Left ventricle myocardium inferior (tissue), 1 donor: ENCODE results near the gene TIGIT. TPM values are rescaled to one million over a fixed set of nuclear protein-coding genes. Genes with fewer than 3 reads are reported as not detected.

Experiments used
- DNase-seq: peaks from one replicate; pipeline ENCODE4 v3.0.0-alpha.2; 2020
- H3K27ac ChIP-seq: fragments of 200-600 bp; replicated peaks from 2 replicates; pipeline ENCODE4 v1.8.0; 2021
- H3K27me3 ChIP-seq: fragments of 200-600 bp; 2 replicates; pipeline ENCODE4 v1.8.0; 2021; ENCODE audit warnings: low read depth
- H3K36me3 ChIP-seq: fragments of 200-600 bp; 2 replicates; pipeline ENCODE4 v1.8.0; 2021
- H3K4me1 ChIP-seq: fragments of 200-600 bp; 2 replicates; pipeline ENCODE4 v1.8.0; 2021
- H3K4me3 ChIP-seq: fragments of 200-600 bp; 2 replicates; pipeline ENCODE4 v1.8.0; 2021; ENCODE audit warnings: mild to moderate bottlenecking, moderate library complexity
- H3K9me3 ChIP-seq: fragments of 200-600 bp; replicated peaks from 2 replicates; pipeline ENCODE4 v1.8.0; 2021
- CTCF ChIP-seq: fragments of 200-600 bp; IDR thresholded peaks from 2 replicates; pipeline ENCODE4 v1.8.0; 2021; ENCODE audit warnings: antibody characterized with exemption, mild to moderate bottlenecking, borderline replicate concordance
- intact Hi-C: fragments of 100-400 bp; cut with micrococcal nuclease; formaldehyde crosslinking; loops from one replicate; pipeline ENCODE4 v1.11.0; 2022
- total RNA-seq: library from RNA; stranded (reverse); fragmentation: NEBNext Ultra II Directional; extraction: Animal tissue kit (Norgen Biotek cat#: 25700); gene quantifications from one replicate; pipeline ENCODE4 v1.2.1, GENCODE V29; 2021
- donor health status: DM: no; HTN: yes; CAD: no; lungs with severe emphysema.

The TIGIT gene
- total RNA-seq, 1 donor from 2014 or later = not detected

DNA sequence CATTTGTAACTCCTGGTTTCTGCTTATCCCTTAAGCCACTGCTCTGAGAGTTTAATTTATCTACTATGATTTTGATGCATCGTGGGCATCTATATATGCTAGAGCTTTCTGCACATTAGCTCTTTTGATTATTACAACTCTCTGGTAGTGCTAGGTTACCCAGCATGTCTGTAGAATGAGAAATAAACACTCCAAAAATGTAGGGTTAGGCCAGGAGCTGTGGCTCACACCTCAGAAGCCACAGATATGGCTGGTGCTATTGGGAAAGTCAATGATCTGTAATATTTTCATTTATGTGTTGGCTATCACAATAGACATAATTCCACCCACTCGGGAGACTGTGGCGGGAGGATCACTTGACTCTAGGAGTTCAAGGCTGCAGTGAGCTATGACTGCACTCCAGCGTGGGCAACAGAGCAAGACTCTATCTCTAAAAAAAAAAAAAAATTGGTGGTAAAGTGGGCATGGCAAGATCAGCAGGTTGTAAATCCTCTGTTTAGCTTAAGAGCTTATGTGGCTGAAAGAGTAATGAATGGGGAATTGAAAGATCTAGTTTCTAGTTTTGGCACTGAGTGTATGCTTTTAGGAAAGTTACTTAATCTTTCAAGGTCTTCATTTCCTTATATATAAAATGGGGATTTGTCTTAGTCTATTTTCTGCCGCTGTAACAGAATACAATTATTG is 6.3 kb downstream of the TIGIT start:
- intact Hi-C loops = no loop called here
- H3K9me3 ChIP-seq = no peaks in the 10 kb centered on the region
- no peaks in the 10 kb centered on the region for H3K36me3 ChIP-seq
- H3K4me3 ChIP-seq = no peak overlapping the region
- no peaks in the 10 kb centered on the region for H3K27me3 ChIP-seq
- no peaks in the 10 kb centered on the region for H3K4me1 ChIP-seq
- TF ChIP-seq CTCF = no peak
- no peak for DNase-seq
- H3K27ac ChIP-seq = no peak overlapping the region

- intact Hi-C loops = no loop called here
Observed at GRCh38 chr3:114307222-114307830, 13.5 kb downstream of the TIGIT start.

DNA sequence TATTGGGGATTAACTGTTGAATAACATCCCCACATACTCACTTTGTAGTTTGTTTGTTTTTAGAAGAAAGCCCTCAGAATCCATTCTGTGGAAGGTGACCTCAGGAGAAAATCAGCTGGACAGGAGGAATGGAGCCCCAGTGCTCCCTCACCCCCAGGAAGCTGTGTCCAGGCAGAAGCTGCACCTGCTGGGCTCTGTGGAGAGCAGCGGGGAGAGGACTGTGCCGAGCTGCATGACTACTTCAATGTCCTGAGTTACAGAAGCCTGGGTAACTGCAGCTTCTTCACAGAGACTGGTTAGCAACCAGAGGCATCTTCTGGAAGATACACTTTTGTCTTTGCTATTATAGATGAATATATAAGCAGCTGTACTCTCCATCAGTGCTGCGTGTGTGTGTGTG is 14.0 kb downstream of the TIGIT start:
- Histone ChIP-seq H3K27ac (no peak overlapping the region), H3K36me3 (no peaks in the 10 kb centered on the region), H3K4me3 (no peak overlapping the region), H3K4me1 (no peaks in the 10 kb centered on the region), H3K9me3 (no peaks in the 10 kb centered on the region), H3K27me3 (no peaks in the 10 kb centered on the region)
- no peak for DNase-seq
- intact Hi-C loops = no loop called here
- TF ChIP-seq CTCF = no peak

More at GRCh38 chr3:114307222-114307830, 13.5 kb downstream of the TIGIT start:
- H3K27me3 ChIP-seq = no peaks in the 10 kb centered on the region
- no peak overlapping the region for H3K27ac ChIP-seq
- no peaks in the 10 kb centered on the region for H3K36me3 ChIP-seq
- no peak for TF ChIP-seq CTCF
- no peaks in the 10 kb centered on the region for H3K4me1 ChIP-seq
- DNase-seq = no peak
- no peaks in the 10 kb centered on the region for H3K9me3 ChIP-seq
- no peak overlapping the region for H3K4me3 ChIP-seq

DNA sequence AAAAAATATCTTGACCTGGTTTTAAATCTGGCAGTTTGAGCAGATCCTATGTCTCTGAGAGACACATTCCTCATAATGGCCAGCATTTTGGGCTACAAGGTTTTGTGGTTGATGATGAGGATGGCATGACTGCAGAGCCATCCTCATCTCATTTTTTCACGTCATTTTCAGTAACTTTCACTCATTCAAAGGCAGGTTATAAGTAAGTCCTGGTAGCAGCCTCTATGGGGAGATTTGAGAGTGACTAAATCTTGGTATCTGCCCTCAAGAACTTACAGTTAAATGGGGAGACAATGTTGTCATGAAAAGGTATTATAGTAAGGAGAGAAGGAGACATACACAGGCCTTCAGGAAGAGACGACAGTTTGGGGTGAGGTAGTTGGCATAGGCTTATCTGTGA is 14.5 kb downstream of the TIGIT start:
- Histone ChIP-seq H3K9me3 (no peaks in the 10 kb centered on the region), H3K36me3 (no peaks in the 10 kb centered on the region), H3K27me3 (no peaks in the 10 kb centered on the region), H3K27ac (no peak overlapping the region), H3K4me3 (no peak overlapping the region), H3K4me1 (no peaks in the 10 kb centered on the region)
- intact Hi-C loops = no loop called here
- DNase-seq = no peak
- TF ChIP-seq CTCF = no peak

- no peak for TF ChIP-seq CTCF
- intact Hi-C loops = no loop called here
- Histone ChIP-seq H3K4me1 (no peaks in the 10 kb centered on the region), H3K4me3 (no peak overlapping the region), H3K27ac (no peak overlapping the region), H3K36me3 (no peaks in the 10 kb centered on the region), H3K9me3 (no peaks in the 10 kb centered on the region), H3K27me3 (no peaks in the 10 kb centered on the region)
- no peak for DNase-seq
Observed at GRCh38 chr3:114308830-114309229, 15.0 kb downstream of the TIGIT start.
